Esophagus muscularis mucosa (tissue), 4 donors: ENCODE measurements around the gene PCBP4. TPM values are rescaled to one million over a fixed set of nuclear protein-coding genes. Genes with fewer than 3 reads are reported as not detected.
A peak's percentile ranks its signal among the peaks of the same experiment; 100 is the strongest.

ENCODE experiments used
- DNase-seq: peaks from one replicate; pipeline ENCODE4 v3.0.0-alpha.2; 2017; ENCODE audit errors: extremely low spot score
- H3K27ac ChIP-seq, 4 donors: fragments of 200-600 bp; sonication (generic); replicated peaks in 1 of 4; 1 replicate in 3 of 4; 2 replicates in 1 of 4; pipeline ENCODE4 v1.5.1; 2016 to 2019; ENCODE audit warnings: mild to moderate bottlenecking in 1 of 4
- H3K27me3 ChIP-seq, 4 donors: fragments of 200-600 bp; sonication (generic); one replicate each; pipeline versions ENCODE4 v1.5.1 to v1.6.0; 2016 to 2019
- H3K36me3 ChIP-seq, 4 donors: fragments of 200-600 bp; sonication (generic); one replicate each; pipeline ENCODE4 v1.5.1; 2016 to 2019
- H3K4me1 ChIP-seq, 4 donors: fragments of 200-600 bp; sonication (generic); one replicate each; pipeline ENCODE4 v1.5.1; 2016 to 2019
- H3K4me3 ChIP-seq, 4 donors: fragments of 200-600 bp; sonication (generic); 1 replicate in 2 of 4; 2 replicates in 2 of 4; pipeline ENCODE4 v1.5.1; 2016 to 2019; ENCODE audit warnings: mild to moderate bottlenecking in 4 of 4, moderate library complexity in 1 of 4
- H3K9me3 ChIP-seq, 4 donors: fragments of 200-600 bp; sonication (generic); 1 replicate in 3 of 4; 2 replicates in 1 of 4; pipeline ENCODE4 v1.5.1; 2016 to 2019
- EP300 ChIP-seq: sonication (generic); formaldehyde crosslinking; IDR thresholded peaks from one replicate; pipeline ENCODE4 v1.6.1; 2017; ENCODE audit warnings: antibody characterized with exemption
- POLR2A ChIP-seq: fragments of 450-650 bp; IDR thresholded peaks from one replicate; pipeline ENCODE4 v1.6.1; 2017; ENCODE audit warnings: antibody characterized with exemption, moderate library complexity, mild to moderate bottlenecking, low read depth
- POLR2AphosphoS5 ChIP-seq, 2 donors: sonication (generic); formaldehyde crosslinking; IDR thresholded peaks; one replicate each; pipeline ENCODE4 v1.6.1; 2017; ENCODE audit warnings: antibody characterized with exemption in 2 of 2
- WGBS: methylation state at CpG from one replicate; pipeline ENCODE4 v1.1.5; 2018; 5-methylcytosine and 5-hydroxymethylcytosine counted together
- intact Hi-C: fragments of 100-400 bp; cut with DNase I; formaldehyde crosslinking; loops from one replicate; pipeline ENCODE4 v1.15.1; 2023
- total RNA-seq, 4 donors: library from RNA; depleted of rRNA; stranded (reverse); fragments of >200 nt; gene quantifications; one replicate each; pipeline versions ENCODE4 v1.1.0 to v1.2.1, GENCODE V29; 2016
- TF ChIP-seq, protein P1 (sequence below), 3 experiments: fragments of 200-600 bp in 2 of 3; fragments of 450-650 bp in 1 of 3; sonication (generic) in 2 of 3; IDR thresholded peaks; one replicate each; pipeline ENCODE4 v1.5.1; 2017 to 2019; ENCODE audit warnings: antibody characterized with exemption in 3 of 3, mild to moderate bottlenecking in 2 of 3, moderate library complexity in 1 of 3

The PCBP4 gene
- total RNA-seq, 4 donors from 2014 or later, result 54.4 to 378 (median 139) TPM

DNA sequence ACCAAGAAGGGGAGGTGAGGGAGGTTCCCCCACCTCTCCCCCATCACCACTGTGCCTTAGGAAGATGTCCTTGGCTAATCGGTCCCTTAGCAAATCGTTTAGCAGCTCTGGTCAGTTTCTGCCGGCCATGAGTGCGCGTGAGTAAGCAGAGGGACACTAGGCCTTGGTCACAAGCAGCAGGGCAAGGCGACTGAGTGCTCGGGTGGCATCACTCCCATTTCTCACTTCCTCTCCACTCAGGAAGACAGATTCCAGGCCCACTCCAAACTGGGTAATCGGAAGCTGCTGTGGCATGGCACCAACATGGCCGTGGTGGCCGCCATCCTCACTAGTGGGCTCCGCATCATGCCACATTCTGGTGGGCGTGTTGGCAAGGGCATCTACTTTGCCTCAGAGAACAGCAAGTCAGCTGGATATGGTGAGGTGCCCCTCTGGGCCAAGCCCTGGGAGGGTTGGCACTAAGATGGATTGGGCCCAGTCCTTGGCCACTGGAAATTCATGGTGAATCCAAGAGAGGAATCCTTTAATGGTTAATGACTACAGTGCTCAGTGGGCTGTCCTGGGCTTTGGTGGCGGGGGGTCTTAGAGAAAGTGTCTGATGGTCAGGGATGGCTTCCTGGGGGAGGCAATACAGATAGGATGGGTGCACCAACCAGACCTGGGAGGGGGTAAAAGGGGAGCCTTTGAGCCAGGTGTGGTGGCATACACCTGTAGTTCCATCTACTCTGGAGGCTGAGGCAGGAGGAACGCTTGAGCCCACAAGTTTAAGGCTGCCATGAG lies 21.1 kb downstream of the PCBP4 start:
- peaks cover 19 to 21% (median 20%) of the 10 kb centered on the region in 4 donors for H3K4me1 ChIP-seq
- 91% methylated on average over 7 of the region's 14 CpGs for WGBS
- peaks cover 0 to 57% (median 41%) of the 10 kb centered on the region in 4 donors for H3K36me3 ChIP-seq
- H3K27me3 ChIP-seq, result no peaks in the 10 kb centered on the region
- H3K27ac ChIP-seq, result no peak overlapping the region
- no peak for DNase-seq
- intact Hi-C loops, result no loop called here
- no peak overlapping the region for H3K4me3 ChIP-seq
- no peaks in the 10 kb centered on the region for H3K9me3 ChIP-seq
- TF ChIP-seq POLR2AphosphoS5 (IDR thresholded peaks at IDR 0.05) (no peak), EP300 (no peak), POLR2A (no peak)
- TF ChIP-seq, protein P1, sequence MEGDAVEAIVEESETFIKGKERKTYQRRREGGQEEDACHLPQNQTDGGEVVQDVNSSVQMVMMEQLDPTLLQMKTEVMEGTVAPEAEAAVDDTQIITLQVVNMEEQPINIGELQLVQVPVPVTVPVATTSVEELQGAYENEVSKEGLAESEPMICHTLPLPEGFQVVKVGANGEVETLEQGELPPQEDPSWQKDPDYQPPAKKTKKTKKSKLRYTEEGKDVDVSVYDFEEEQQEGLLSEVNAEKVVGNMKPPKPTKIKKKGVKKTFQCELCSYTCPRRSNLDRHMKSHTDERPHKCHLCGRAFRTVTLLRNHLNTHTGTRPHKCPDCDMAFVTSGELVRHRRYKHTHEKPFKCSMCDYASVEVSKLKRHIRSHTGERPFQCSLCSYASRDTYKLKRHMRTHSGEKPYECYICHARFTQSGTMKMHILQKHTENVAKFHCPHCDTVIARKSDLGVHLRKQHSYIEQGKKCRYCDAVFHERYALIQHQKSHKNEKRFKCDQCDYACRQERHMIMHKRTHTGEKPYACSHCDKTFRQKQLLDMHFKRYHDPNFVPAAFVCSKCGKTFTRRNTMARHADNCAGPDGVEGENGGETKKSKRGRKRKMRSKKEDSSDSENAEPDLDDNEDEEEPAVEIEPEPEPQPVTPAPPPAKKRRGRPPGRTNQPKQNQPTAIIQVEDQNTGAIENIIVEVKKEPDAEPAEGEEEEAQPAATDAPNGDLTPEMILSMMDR (IDR thresholded peaks at IDR 0.05), result no peak

- Histone ChIP-seq H3K27ac (no peak overlapping the region), H3K9me3 (no peaks in the 10 kb centered on the region), H3K27me3 (no peaks in the 10 kb centered on the region), H3K4me1 (peaks cover 28 to 29% (median 29%) of the 10 kb centered on the region in 4 donors), H3K36me3 (peaks cover 0 to 57% (median 41%) of the 10 kb centered on the region in 4 donors), H3K4me3 (no peak overlapping the region)
- DNase-seq, result no peak
- TF ChIP-seq, protein P1 (IDR thresholded peaks at IDR 0.05), result no peak
- TF ChIP-seq POLR2AphosphoS5 (IDR thresholded peaks at IDR 0.05) (no peak), EP300 (no peak), POLR2A (no peak)
- 88% methylated on average over 16 of the region's 18 CpGs for WGBS
- intact Hi-C loops, result no loop called here
These were observed 22.0 kb downstream of the PCBP4 start for GRCh38 chr3:51945031-51945840.

DNA sequence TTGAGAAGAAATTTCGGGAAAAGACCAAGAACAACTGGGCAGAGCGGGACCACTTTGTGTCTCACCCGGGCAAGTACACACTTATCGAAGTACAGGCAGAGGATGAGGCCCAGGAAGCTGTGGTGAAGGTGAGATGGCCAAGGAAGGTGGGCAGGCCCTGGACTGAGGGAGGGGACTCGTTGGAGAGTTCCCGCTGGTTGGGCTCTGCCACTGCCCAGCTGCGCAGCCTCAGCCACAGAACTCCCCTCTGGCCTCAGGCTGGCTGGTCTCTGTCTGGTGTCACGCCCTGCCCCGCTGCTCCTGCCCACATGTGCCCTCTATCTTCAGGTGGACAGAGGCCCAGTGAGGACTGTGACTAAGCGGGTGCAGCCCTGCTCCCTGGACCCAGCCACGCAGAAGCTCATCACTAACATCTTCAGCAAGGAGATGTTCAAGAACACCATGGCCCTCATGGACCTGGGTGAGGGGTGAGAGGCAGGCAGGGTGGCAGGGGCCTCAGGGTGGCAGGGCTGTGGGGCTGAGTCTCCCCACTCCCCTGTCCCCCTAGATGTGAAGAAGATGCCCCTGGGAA lies 22.7 kb downstream of the PCBP4 start:
- H3K4me3 ChIP-seq, result no peak overlapping the region
- no peaks in the 10 kb centered on the region for H3K27me3 ChIP-seq
- no peak overlapping the region for H3K27ac ChIP-seq
- no peaks in the 10 kb centered on the region for H3K9me3 ChIP-seq
- H3K4me1 ChIP-seq, result peaks cover 31 to 36% (median 33%) of the 10 kb centered on the region in 4 donors
- WGBS, result 89% methylated on average over 6 of the region's 11 CpGs
- H3K36me3 ChIP-seq, result peaks cover 0 to 55% (median 43%) of the 10 kb centered on the region in 4 donors
- no peak for TF ChIP-seq POLR2A
- no peak for TF ChIP-seq POLR2AphosphoS5 (IDR thresholded peaks at IDR 0.05)
- no peak for TF ChIP-seq EP300
- TF ChIP-seq, protein P1 (IDR thresholded peaks at IDR 0.05), result no peak
- DNase-seq, result no peak
- intact Hi-C loops, result loop anchor here (5.0 kb wide), 1 partner anchor 198 kb away; no protein-coding TSS in a partner anchor

DNA sequence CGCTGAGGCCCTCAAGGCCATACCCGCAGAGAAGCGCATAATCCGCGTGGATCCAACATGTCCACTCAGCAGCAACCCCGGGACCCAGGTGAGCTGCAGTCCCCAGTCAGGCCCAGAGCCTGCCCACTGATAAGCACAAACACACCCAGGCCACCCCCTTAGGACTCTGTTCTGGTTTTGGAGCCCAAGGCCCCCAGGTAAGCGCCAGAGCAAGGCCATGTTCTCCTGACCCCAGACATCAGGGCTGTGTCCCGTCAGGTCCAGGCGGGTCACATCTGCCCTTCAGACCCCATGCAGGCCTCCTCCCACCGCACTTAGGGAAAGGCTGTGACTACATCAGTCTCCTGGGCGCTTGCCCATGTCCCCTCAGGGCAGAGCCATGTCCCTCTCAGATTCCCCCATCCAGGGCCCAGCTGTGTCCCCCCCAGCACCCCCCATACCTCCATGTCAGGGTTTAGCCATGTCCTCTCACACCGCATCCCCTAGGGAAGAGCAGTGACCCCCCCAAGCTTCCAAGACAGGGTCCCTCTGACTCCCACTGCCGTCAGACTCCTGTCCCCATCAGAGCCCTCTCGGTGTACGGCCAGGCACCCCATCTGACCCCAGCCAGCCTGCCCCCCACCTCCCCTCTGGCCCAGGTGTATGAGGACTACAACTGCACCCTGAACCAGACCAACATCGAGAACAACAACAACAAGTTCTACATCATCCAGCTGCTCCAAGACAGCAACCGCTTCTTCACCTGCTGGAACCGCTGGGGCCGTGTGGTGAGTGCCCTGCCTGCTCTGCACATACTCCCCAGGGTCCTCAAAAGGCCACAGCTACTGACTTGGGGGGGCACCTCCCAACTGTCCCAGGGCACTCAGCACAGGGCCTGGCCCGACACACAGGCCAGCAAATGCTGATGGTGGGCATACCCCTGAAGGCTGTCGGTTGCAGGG lies 23.5 kb downstream of the PCBP4 start:
- H3K9me3 ChIP-seq, result no peaks in the 10 kb centered on the region
- peaks cover 31 to 42% (median 33%) of the 10 kb centered on the region in 4 donors for H3K4me1 ChIP-seq
- H3K27ac ChIP-seq, result peak overlapping the region; percentile 88 to 95 (median 90)
- peak overlapping the region in 2 of 4 donors; percentile 78 to 85 for H3K4me3 ChIP-seq
- TF ChIP-seq POLR2AphosphoS5 (IDR thresholded peaks at IDR 0.05) (no peak), EP300 (no peak), POLR2A (no peak)
- TF ChIP-seq, protein P1 (IDR thresholded peaks at IDR 0.05), result no peak
- WGBS, result 89% methylated on average over 8 of the region's 21 CpGs
- H3K27me3 ChIP-seq, result no peaks in the 10 kb centered on the region
- DNase-seq, result no peak
- intact Hi-C loops, result loop anchor here (2.0 to 5.0 kb wide), 2 partner anchors 31 to 199 kb away; partner anchors contain the start of genes ABHD14A and ABHD14B
- peaks cover 0 to 53% (median 40%) of the 10 kb centered on the region in 4 donors for H3K36me3 ChIP-seq
